Left lobe of liver (tissue), 2 donors: ENCODE data around the gene LCLAT1. TPM values are rescaled to one million over a fixed set of nuclear protein-coding genes. Genes with fewer than 3 reads are reported as not detected.
A peak's percentile ranks its signal among the peaks of the same experiment; 100 is the strongest.
"Not testable (repeated sequence)": the region's sequence is repeated elsewhere in the genome, so short reads cannot be mapped to it uniquely, and the experiment has no call there.

ENCODE experiments used
- ATAC-seq: fragments of 200-7000 bp; cut with Tn5 transposase; one replicate; pipeline ENCODE4 v1.9.1; 2020; ENCODE audit warnings: mild to moderate bottlenecking, moderate library complexity
- DNase-seq: peaks from one replicate; pipeline ENCODE4 v3.0.0-alpha.2; 2020; ENCODE audit warnings: low spot score
- total RNA-seq: library from RNA; stranded (reverse); gene quantifications from one replicate; pipeline ENCODE4 v1.2.1, GENCODE V29; 2021
- donor health status: DM: no; HTN: no; CAD: no; lungs with moderate emphysema.
- donor health status: DM: no; HTN: yes; CAD: no.

The LCLAT1 gene
- total RNA-seq, 1 donor from 2014 or later, result 13.9 TPM

GRCh38 chr2:30484995-30485394 lies 37.9 kb downstream of the LCLAT1 start:
- DNase-seq (no peak), ATAC-seq (no peak)

- ATAC-seq, result no peak
Measured at GRCh38 chr2:30486655-30487054, 39.6 kb downstream of the LCLAT1 start.

GRCh38 chr2:30487603-30488002 lies 40.6 kb downstream of the LCLAT1 start:
- no peak for DNase-seq
- no peak for ATAC-seq

More at GRCh38 chr2:30486655-30487054, 39.6 kb downstream of the LCLAT1 start:
- DNase-seq, result no peak

- DNase-seq, result no peak
- ATAC-seq, result peak; percentile 66
Measured at GRCh38 chr2:30488012-30488659, 41.1 kb downstream of the LCLAT1 start.

- ATAC-seq (no peak), DNase-seq (no peak)
Measured at GRCh38 chr2:30491225-30491624, 44.2 kb downstream of the LCLAT1 start.

DNA sequence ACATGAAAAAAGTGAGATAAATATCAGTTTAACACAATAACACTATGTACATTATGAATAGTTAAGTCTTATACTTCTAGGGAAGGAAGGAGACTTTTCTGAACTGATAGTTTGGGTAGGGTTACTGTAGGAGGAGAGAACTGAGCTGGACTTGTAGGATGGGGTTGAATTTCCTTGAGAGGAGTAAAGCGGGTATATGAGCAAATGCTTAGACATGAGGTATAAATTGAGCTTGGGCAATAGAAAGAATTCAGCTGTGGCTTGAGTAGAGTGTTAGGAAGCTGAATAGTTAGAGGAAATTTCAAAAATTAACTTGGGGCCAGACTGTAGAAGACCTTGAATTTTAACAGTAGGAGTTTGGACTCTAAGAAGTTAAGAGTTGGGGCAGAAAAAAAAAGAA lies 45.1 kb downstream of the LCLAT1 start:
- DNase-seq (no peak), ATAC-seq (no peak)

DNA sequence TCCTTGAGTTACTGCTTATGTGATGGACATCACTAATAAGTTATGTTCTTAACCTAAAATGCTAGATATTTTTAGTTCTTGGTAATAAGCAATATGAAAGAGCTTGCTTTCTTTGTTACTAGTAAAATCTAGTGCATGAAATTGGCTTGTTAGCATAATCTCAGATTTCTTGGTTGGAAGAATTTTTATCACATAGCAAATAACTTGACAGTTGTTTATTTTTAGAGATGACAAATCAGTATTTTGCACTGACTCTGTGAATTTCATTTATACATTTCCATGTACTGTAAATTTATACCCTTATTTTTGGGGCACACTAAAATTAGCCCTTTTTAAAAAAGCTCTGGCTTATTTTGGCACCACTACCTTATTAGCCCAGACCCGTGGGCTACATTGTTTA lies 45.6 kb downstream of the LCLAT1 start:
- DNase-seq, result no peak
- no peak for ATAC-seq

- no peak for ATAC-seq
- no peak for DNase-seq
Measured at GRCh38 chr2:30493440-30493839, 46.4 kb downstream of the LCLAT1 start.

DNA sequence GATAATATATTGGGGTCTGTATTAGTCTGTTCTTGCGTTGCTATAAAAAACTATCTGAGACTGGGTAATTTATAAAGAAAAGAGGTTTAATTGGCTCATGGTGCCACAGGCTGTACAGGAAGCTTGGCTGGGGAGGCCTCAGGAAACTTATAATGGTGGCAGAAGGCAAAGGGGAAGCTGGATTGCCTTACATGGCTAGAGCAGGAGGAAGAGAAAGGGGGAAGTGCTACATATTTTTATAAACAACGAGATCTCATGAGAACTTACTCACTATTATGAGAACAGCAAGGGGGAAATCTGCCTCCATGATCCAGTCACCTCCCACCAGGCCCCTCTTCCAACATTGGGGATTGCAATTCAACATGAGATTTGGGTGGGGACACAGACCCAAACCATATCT lies 48.9 kb downstream of the LCLAT1 start:
- not testable (repeated sequence) for DNase-seq, ATAC-seq

DNA sequence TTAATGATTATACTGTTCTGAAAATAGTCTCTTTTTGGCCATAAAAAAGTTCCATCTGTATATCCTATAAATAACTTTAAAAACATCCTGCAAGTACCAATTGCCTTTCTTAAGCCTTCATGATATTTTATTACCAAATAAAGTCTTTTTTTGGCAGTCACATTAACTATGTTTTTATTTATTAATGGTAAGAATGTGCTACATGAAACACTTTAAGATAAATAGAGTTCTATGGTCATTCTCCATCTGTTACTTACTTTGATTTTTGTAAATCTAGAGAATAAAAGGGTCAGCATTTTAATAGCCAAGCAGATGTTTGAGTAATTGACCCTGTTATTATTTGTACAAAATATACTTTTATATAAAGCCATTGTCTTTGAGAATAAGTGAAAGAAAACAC lies 52.6 kb downstream of the LCLAT1 start:
- no peak for DNase-seq
- no peak for ATAC-seq

GRCh38 chr2:30500699-30501098 lies 53.7 kb downstream of the LCLAT1 start:
- ATAC-seq (no peak), DNase-seq (no peak)

DNA sequence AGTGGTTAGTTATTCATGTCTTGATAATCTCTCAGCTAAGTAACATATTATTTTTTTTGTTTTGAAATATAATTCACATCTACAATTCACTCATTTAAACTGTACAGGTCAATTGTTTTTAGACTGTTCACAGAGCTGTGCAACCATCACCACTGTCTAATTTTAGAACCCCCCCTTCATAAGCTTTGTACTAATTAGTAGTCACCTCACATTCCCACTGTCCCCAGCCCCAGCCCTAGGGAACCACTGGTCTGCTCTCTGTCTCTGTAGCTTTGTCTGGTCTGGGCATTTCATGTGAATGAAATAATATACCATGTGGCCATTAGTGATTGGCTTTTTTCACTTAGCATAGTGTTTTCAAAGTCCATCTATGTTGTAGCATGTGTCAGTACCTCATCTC lies 55.3 kb downstream of the LCLAT1 start:
- DNase-seq, result no peak
- no peak for ATAC-seq

GRCh38 chr2:30503007-30503694 lies 56.1 kb downstream of the LCLAT1 start:
- DNase-seq (no peak), ATAC-seq (peak; percentile 49)

- ATAC-seq (no peak), DNase-seq (no peak)
Measured at GRCh38 chr2:30503695-30504052, 56.6 kb downstream of the LCLAT1 start.

- DNase-seq, result no peak
- ATAC-seq, result no peak
Measured at GRCh38 chr2:30504731-30505130, 57.7 kb downstream of the LCLAT1 start.

DNA sequence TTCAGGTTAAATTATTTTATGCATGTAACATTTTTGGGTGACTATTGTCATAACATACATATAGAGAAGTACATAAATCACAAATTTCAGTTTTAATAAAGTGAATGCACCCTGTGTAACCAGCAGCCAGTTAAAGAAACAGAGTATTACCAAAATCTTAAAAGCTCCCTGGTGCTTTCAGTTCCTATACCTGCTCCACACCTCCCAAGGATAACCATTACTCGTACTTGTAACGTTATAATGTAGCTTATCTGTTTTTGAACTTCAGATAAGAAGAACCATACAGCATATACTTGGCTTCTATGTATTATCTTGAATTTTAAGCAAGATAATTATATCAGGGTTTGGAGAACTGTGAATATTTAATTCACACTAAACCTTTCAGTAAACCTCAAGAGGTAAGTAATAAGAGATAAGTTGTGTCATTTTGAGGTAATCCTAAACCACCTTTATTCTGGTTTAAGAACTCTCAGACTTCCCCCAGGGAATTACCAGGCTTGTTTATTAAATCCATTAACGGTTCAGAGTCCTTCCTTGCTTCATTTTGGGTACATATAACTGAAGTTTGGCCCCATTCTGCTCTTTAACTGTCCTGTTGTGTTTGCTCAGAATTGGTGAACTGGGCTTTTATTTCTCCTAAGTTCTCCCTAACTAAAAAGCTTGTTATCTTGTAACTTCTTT lies 58.6 kb downstream of the LCLAT1 start:
- peak; percentile 75 for ATAC-seq
- DNase-seq, result no peak

- not testable (repeated sequence) for ATAC-seq, DNase-seq
Measured at GRCh38 chr2:30507460-30507859, 60.4 kb downstream of the LCLAT1 start.

GRCh38 chr2:30509716-30510115 lies 62.7 kb downstream of the LCLAT1 start:
- DNase-seq (no peak), ATAC-seq (peak; percentile 64)

DNA sequence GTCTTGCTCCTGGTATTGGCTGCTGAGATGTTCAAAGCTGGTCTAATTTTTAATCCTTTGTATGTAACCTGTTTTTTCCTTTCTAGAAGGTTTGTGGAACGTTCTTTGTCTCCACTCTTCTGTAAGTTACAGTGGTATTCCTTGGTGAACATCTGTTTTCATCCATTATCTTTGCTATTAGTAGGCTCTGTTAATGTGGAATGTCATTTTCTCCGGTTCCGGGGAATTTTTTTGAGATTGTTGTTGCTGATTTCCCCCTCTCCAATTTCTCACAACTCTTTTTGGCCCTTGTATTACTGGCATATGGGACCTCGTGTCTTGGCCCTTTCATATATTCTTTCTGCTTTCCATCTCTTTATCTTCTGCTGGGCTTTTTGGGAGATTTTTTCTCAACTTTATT lies 63.4 kb downstream of the LCLAT1 start:
- no peak for DNase-seq
- no peak for ATAC-seq

GRCh38 chr2:30511122-30512083 lies 64.4 kb downstream of the LCLAT1 start:
- ATAC-seq, result peak; percentile 53
- DNase-seq, result no peak
